HG03103 (cell line): ENCODE results near the gene RHBDL3.

Experiments
- ATAC-seq: cut with Tn5 transposase; IDR thresholded peaks from one replicate; pipeline ENCODE4 v1.9.1; 2021; ENCODE audit warnings: low read depth; ENCODE audit not compliant: unreplicated experiment

Gene RHBDL3

DNA sequence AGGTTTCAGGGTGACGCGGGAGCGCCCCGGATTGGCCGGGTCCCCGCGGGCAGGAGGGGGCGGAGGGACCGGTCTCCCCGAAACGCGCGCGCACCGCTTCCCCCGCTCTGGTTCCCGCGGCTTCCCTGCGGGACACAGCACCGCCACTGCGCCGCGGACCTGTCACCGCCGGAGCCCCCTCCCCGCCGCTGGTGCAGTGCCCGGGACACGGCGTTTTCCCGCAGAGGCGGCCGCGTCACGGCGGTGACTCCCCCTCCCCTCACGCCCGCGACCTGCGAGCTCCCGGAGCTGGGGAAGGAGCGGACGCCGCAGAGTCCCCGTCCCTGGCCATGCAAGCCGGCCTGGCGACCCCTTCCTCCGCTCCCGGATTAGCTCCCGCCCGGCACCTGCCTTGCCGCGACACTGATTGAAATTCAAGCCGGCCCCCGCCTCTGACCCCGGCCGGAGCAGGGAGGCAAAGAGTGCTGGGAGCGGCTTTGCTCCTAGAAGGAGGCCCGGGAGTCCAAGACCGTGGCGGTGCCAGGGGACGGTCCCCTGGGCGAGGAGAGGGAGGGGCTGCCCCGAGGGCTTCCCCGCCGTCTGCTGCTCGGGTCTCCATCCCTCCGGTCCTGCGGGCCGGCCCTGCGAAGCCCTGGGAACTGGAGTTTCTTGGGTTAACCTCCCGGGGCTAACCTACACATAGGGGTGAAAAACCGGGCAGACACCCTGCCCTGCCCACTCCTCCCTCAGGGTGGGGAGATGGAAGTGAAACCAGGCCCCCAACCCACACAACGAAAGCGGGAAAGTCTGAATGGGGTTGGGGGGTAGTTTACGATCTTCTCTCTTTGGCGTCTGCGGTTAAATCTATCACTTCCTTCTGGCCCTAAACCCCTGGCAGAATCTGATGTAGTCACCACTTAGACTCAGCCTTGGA, 1.0 kb downstream of the RHBDL3 start:
- ATAC-seq = no peak

DNA sequence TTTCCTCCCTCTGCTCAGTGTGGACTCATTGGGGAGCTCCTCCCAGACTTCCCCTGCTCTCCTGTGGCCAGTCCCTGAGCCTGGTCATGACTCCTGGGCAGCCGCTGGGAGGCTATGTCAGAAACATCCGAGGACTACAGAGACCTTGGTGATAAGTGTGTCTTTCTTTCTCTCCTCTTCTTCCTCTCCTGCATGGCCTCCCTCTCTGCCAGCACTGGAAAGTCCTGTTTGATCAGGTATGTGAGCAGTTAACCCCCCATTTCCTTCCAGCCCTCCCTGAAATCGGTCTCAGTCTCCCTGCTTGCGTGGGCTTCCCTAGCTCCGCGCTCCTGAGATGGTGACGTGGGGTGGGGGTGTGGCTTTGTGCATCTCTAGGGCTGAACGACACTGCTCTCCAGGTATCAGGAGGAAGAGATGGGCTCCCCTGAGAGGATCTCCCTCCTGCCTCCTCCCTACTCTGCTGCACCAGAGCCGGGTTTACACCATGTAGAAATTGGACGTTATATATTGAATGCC, 2.1 kb downstream of the RHBDL3 start:
- ATAC-seq = no peak

DNA sequence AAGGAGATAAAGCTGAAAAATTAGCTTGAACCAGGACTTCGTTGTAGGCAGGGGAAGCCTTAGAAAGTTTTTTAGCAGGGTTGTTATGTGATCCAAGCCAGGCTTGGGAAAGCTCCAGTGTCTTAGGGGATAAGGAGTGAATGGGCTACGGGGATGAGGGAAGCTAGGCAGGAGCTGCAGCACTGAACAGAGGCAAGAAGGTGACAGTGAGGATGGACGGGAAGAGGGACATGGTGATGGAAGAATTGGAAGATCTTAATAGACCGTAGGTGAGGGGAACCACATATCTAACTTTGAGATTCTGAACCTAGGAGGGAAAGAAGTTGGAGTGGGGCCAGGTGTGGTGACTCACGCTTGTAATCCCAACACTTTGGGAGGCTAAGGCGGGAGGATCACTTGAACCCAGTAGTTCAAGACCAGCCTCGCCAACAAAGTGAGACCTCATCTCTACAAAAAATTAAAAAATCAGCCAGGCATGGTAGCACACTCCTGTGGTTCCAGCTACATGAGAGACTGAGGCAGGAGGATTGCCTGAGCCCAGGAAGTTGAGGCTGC, 3.2 kb downstream of the RHBDL3 start:
- ATAC-seq = no peak

GRCh38 chr17:32269377-32269776, 3.7 kb downstream of the RHBDL3 start:
- ATAC-seq = no peak

GRCh38 chr17:32271844-32272243, 6.2 kb downstream of the RHBDL3 start:
- ATAC-seq = no peak

GRCh38 chr17:32274101-32274500, 8.5 kb downstream of the RHBDL3 start:
- ATAC-seq = no peak

GRCh38 chr17:32274643-32275042, 9.0 kb downstream of the RHBDL3 start:
- no peak for ATAC-seq

DNA sequence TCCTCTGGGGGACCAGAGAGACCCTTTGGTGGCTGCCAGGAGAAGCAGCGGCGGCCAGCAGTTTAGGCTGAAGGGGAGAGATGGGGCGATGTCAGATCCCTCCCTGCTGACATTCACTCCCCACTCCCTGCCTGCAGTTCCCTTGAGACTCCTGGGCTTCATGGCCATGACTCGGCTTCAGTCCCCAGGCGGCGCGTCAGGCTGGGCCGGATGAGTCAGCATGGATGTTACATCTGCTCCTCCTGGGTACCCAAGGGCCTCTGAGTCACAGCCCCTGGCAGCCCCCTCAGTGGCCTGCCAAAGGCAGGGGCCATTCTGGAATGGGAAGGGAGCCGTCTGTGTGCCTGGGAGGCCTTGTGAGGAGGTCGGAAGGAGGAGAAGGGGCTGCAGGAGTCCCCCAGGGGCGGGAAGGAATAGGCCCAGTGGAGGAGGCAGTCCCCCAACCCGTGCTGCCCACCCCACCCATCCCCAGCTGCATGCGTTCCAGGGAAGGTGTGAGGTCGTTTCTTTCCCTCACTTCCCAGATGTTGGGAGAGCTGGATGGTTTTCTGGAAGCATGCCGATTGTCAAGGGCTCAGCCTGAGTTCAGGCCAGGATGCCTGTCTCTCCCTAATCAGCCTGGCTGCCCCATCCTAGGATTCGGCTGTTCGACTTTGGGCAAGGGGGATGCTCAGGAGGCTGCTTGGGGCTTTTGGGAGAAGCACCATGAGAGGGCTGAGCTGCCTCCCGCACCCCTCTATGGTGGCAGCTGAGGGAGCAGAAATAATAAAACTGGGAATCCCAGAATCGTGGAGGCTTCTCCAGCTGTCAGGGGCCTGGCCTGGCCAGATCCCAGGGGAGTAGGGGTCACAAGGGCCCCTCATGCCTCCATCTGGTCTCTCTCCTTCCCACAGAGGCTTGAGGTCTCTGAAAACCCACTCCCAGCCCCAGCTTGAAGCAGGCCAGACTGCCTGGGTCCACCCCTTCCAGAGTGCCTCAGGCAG, 9.7 kb downstream of the RHBDL3 start:
- ATAC-seq = no peak

DNA sequence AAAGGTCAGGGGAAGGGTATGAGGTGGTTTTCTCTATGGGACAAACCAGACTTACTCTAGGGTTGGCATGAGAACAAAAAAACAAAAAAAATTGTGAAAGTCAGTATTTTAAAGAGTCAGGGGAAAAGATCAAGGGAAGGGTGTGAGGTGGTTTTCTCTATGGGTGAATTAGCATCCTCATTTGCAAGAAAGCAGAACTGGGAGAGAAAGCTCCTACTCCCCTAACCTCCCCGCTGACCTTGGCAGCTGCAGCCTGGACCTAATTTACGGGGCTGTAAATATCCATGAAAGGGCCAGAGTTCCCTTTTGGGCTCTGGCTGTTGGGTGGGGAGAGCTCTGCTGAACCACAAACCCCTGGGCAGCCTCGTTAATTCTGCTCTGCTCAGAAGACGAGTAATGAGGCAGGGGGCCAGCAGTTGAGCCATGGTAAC, 10.6 kb downstream of the RHBDL3 start:
- ATAC-seq = no peak

- ATAC-seq = no peak
Observed at GRCh38 chr17:32277284-32277683, 11.7 kb downstream of the RHBDL3 start.

- no peak for ATAC-seq
Observed at GRCh38 chr17:32278815-32279214, 13.2 kb downstream of the RHBDL3 start.

DNA sequence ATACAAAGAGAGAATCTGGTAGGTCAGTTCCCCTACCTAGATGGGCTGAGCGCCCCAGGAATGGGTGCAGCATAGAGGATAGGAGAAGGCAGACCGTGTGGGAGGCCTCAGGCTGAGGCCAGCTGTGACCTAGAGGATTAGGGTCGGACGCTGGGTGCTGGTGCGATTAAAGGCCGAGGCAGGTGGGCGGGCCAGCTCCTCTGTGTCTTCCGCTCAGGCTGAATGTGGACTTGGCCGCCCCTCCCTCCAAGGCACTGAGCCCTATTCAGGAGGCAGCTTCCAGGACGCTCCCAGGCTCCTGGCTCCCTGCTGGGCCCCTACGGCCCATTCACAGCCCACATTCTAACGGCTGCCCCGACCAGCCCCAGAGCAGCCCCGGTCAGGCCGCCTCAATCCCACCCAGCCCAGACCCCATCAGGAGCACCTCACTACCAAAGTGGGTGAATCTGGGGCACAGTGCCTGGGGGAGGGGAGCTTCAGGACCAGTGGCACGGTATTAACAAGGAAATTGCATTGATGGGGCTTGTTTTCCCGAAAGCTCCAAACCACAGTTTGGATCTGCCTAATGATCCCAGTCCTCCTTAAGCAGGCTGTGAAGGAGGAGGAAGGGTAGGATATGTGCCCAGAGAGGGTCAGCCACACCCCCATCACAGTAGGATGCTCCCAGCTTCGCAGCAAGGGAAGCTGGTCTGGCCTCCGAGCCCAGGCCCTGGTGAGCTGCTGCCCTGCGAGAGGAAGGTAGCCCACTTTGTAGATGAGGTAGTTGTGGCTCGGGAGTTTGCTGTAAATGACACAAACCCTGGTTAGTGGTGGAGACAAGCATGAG, 14.5 kb downstream of the RHBDL3 start:
- ATAC-seq = no peak

DNA sequence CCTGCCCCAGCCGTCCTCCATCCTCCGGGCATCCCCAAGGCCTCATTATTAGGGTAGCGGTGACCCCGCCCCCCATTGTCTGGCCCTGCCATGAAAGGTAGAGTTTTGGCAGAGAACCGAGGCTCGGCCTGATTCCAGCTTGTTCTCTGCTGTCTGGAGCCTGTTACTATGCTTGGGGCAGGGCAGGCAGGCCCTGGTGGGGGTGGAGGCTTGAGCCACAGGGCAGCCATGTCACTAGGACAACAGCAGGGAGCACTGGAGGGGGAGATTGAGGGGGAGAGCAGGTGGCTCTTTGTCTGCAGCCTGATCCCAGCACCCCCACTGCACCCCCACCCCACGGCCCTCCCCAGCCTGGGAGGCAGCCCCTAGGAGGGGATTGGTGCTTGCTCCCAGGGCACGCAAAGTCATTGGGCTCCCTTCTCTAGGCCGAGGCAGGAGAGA, 15.4 kb downstream of the RHBDL3 start:
- no peak for ATAC-seq

GRCh38 chr17:32283745-32284201, 18.1 kb downstream of the RHBDL3 start:
- ATAC-seq = no peak

- no peak for ATAC-seq
Observed at GRCh38 chr17:32285306-32285705, 19.7 kb downstream of the RHBDL3 start.

DNA sequence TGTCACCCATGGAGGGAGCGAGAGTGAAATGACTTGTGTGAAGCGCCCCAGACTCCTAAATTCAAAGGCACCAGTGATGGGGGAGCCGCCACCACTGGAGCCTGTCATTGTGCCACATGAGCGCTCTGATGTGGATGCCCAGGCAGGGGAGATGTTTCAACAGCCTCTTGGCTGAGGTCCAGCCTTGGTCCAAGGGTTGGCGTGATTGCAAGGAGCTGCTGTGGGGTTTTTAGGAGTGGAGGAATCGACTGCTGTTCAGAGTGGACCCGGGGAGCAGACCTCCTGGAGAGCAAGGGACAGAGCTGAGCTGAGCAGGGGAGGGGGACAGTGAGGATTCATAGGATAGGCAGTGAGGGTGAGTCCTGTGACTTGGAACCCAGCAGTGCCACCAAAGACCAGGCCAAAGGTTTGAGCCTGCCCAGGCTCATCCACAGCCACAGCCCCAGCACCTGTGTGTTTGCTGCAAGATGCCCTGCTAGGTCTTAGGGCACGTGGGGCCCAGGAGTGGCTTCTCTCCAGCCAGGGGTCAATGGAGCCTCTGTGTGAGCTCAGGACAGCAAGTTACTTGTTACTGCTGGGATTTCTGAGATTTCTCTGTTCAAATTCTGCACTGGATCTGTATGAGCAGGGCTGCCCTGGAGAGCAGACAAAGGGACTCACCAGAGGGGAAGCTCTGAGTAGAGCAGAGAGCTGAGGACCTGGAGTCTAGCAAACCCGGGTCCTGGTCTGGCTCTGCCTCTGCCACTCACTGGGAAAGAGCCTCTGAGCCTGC, 20.3 kb downstream of the RHBDL3 start:
- no peak for ATAC-seq

DNA sequence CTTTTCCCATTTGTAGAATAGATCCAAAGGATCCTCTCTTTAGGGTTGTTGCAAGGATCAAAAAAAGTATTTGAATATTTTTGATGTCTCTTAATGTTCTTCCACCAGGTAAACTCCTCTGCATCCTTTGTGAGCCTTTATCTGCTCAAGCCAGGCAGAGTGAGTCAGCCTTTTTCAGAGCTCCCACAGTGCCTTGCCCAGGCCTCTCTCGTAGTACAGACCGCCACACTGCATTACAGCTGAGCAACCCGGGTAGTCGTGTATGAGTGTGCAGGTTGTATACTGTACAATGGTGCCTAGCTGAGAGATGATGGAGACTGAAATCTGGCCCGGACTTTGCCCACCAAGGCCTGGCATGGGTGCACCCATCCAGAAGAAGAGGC, 20.9 kb downstream of the RHBDL3 start:
- no peak for ATAC-seq

- ATAC-seq = no peak
Observed at GRCh38 chr17:32287804-32288511, 22.3 kb downstream of the RHBDL3 start.
